GM12801 (cell line): ENCODE results near the gene TADA2A.

ENCODE experiments used
- TF ChIP-seq, protein P1 (sequence below): IDR thresholded peaks from one replicate; pipeline ENCODE4 v1.5.1; 2011; ENCODE audit warnings: control low read depth; ENCODE audit not compliant: insufficient read length; ENCODE audit errors: extremely low read depth

Gene TADA2A

DNA sequence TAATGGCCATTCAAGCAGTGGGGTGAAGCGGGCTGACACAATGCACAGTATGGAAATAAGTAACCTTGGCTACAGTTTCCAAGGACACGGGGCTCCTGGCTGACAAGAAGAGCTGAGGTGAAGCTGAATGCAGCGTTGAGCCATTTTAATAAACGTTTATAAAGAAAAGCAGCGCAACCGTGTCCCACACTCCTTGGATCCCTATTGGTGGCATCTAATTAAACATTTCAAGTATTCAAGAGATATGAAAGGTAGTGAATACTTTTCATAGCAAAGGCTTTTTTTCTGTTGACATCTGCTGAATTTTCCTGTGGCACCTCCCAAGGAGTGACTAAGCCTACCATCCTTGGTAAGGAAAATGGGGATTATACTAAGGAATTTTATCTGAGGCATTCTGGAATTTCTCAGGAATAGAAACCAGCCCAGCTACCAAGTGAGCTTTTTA, 109.5 kb downstream of the TADA2A start:
- TF ChIP-seq, protein P1, sequence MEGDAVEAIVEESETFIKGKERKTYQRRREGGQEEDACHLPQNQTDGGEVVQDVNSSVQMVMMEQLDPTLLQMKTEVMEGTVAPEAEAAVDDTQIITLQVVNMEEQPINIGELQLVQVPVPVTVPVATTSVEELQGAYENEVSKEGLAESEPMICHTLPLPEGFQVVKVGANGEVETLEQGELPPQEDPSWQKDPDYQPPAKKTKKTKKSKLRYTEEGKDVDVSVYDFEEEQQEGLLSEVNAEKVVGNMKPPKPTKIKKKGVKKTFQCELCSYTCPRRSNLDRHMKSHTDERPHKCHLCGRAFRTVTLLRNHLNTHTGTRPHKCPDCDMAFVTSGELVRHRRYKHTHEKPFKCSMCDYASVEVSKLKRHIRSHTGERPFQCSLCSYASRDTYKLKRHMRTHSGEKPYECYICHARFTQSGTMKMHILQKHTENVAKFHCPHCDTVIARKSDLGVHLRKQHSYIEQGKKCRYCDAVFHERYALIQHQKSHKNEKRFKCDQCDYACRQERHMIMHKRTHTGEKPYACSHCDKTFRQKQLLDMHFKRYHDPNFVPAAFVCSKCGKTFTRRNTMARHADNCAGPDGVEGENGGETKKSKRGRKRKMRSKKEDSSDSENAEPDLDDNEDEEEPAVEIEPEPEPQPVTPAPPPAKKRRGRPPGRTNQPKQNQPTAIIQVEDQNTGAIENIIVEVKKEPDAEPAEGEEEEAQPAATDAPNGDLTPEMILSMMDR = no peak

DNA sequence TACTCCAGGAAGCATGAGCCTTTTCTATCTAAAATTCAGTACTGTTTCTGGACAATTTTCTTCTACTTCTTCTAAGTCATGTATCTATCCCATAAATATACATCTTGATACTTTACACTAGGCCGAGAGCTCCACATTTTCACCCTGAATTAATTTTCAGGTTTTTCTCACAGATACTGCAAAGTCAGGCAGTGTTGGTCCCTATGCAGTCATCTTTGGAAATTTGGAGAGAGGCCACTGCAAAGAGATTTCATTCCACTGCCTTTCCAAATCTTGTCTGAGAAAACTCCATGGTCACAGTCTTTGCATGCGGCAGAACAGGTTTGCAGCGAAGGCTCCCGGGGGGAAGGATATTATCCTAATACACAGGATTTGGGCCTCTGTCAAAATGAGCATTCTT, 111.2 kb downstream of the TADA2A start:
- TF ChIP-seq, protein P1 = no peak

DNA sequence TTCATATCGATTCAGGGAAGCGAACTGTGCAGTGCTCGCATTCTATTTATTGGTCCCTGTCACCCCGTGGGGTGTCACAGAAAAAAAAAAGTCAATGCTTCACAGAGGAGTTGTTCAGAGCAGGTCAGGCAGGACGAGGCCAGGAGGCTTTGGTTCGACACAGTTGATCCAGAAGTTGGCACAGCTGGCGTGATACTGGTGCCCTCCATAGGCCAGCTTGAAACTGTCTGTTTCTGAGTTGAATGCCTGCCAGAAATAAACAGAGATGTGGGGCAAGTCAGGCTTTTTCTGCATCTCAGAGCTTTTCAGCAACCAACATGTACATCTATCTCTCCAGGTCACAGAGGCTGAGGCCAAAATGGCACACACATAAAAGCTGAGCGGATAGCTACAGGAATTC, 112.1 kb downstream of the TADA2A start:
- TF ChIP-seq, protein P1 = no peak

DNA sequence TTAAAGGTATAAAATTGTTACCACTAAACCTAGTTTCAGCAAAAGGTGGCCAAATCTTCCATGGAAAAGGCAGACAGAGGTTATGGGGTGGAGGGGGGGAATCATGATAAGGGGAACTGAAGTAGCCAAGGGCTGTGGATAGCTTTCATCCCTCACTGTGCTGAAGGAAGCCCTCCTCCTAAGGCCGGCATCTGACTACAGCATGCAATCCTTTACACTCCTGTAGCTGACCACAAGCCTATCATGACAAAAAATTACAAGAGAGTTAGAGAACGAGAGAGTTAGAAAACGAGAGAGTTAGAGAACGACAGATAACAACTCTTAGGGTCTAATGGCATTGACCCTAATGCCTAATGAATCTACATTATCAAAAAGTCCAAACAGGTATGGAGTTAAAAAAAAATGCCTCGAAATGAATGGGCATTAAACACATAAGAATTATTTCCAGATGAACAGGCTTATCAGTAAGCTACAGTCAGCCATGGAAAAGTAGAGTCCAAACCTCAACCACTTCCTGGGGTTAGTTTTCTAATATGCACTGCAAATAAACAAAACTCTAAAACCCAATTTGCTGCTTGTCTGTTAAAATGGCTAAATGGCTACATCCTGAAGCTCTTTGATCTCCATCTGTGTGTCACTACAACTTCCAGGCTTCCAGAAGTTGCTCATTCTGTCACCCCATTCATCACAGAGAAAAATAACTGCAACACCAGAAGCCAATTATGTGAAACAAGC, 112.7 kb downstream of the TADA2A start:
- TF ChIP-seq, protein P1 = no peak

DNA sequence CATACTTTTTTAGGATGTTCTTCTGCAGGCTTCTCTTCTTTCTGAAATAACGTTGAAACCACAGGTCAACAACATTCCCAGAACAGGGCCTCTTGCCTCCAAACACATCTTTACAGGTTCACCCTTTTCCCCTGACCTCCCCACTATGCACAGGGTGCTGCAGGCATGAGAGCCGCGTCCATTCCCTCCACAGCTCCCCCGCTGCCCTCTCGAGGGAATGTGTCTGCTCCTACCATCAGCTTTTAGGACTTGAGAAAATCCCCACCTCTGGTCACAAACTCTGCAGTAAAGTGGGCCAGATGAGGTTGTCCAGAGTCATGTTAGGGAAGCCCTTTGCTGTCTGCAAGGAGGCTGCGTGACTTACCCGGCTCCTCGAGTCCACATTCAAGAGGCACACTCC, 113.5 kb downstream of the TADA2A start:
- TF ChIP-seq, protein P1 = no peak

DNA sequence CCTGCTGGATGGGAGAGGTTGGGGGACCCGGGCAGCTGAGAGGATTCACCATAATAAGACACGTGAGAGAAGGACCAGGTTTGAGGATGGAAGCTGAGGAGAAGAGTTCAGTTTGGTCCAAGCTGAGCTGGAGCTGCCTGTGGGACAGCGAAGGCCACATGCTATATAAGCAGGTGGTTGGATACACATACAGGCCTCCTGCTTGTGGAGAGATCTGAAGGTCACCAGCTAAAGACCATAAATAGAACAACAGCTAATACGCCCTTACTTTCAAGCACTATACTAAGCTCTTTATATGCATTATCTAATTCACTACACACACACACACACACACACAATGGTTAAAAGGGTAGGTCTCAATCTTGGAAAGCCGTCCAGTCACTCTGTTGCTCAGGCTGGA, 115.1 kb downstream of the TADA2A start:
- TF ChIP-seq, protein P1 = no peak

DNA sequence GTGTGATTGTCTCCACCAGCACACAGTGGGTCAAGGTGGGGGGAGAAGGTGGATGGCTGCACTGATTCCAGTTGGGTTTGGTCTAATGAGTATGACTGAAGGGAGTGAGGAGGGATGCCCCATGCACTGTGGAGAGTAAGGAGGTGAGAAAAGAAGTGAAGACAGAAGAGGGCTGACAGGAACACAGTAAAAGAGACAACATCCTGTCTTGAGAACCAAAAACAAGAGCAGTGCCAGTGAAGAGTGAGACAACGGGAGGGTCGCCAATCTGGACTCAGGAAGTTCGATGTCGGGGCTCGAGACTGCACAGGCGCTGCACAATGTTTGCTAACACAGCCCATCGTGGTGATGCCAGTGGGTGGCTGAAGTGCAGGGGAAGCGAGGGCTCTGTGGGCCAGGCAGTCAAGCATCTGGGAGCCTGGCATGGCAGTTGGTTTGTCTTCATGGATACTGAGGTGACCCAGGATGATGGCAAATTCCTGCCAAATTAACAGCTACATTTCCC, 117.1 kb downstream of the TADA2A start:
- TF ChIP-seq, protein P1 = no peak
